ENCODE results near the gene TIMM22.
"Not testable (repeated sequence)": the region's sequence is repeated elsewhere in the genome, so short reads cannot be mapped to it uniquely, and the experiment has no call there.

Gene TIMM22

DNA sequence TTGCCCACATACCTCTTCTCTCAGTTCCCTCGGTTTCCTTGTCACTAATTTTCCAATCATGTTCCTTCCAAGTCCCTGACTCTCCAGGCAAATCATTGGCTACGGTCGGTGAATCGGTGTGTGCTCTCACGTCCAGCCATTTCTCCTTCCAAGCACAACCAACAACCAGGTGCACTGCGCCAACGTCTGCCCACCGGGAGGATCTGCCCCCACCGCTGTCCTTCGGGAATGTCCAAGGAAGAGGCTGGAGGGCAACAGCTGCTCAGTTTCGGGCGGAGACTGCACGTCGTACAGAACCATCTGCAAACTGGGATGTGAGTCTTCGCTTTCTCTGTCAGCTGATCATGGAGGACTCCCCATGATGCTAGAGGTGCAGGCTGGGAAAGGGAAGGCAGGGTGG is 9.0 kb upstream of the TIMM22 start:
- no peaks in the 10 kb centered on the region for H3K36me3 ChIP-seq (ENCODE audit: control insufficient read depth, low read depth, low read length)
- no peak overlapping the region for H3K27ac ChIP-seq (ENCODE audit: low read length)
- H3K27me3 ChIP-seq (ENCODE audit: control insufficient read depth, insufficient read depth, low read length) = no peaks in the 10 kb centered on the region
- no peaks in the 10 kb centered on the region for H3K9me3 ChIP-seq (ENCODE audit: control insufficient read depth, low read depth, low read length)
- no peaks in the 10 kb centered on the region for H3K4me1 ChIP-seq (ENCODE audit: control insufficient read depth, low read depth, low read length)
- no peak overlapping the region for H3K4me3 ChIP-seq (ENCODE audit: low read length)
- H3K9ac ChIP-seq (ENCODE audit: low read length) = no peak overlapping the region

GRCh38 chr17:988561-988960 is 8.4 kb upstream of the TIMM22 start:
- H3K9ac ChIP-seq (ENCODE audit: low read length) = no peak overlapping the region
- no peaks in the 10 kb centered on the region for H3K9me3 ChIP-seq (ENCODE audit: control insufficient read depth, low read depth, low read length)
- H3K27ac ChIP-seq (ENCODE audit: low read length) = no peak overlapping the region

GRCh38 chr17:992933-993332 is 4.0 kb upstream of the TIMM22 start:
- peaks cover 4% of the 10 kb centered on the region for H3K27me3 ChIP-seq (ENCODE audit: control insufficient read depth, insufficient read depth, low read length)
- H3K36me3 ChIP-seq (ENCODE audit: control insufficient read depth, low read depth, low read length) = no peaks in the 10 kb centered on the region
- H3K4me1 ChIP-seq (ENCODE audit: control insufficient read depth, low read depth, low read length) = no peaks in the 10 kb centered on the region
- no peak overlapping the region for H3K9ac ChIP-seq (ENCODE audit: low read length)
- H3K4me3 ChIP-seq (ENCODE audit: low read length) = no peak overlapping the region
- H3K27ac ChIP-seq (ENCODE audit: low read length) = no peak overlapping the region
- no peaks in the 10 kb centered on the region for H3K9me3 ChIP-seq (ENCODE audit: control insufficient read depth, low read depth, low read length)

More at GRCh38 chr17:988561-988960, 8.4 kb upstream of the TIMM22 start:
- Histone ChIP-seq H3K4me3 (ENCODE audit: low read length) (no peak overlapping the region), H3K36me3 (ENCODE audit: control insufficient read depth, low read depth, low read length) (no peaks in the 10 kb centered on the region), H3K27me3 (ENCODE audit: control insufficient read depth, insufficient read depth, low read length) (no peaks in the 10 kb centered on the region), H3K4me1 (ENCODE audit: control insufficient read depth, low read depth, low read length) (no peaks in the 10 kb centered on the region)

- H3K27ac ChIP-seq (ENCODE audit: low read length); H3K9me3 ChIP-seq (ENCODE audit: control insufficient read depth, low read depth, low read length); H3K4me3 ChIP-seq (ENCODE audit: low read length); H3K36me3 ChIP-seq (ENCODE audit: control insufficient read depth, low read depth, low read length); H3K4me1 ChIP-seq (ENCODE audit: control insufficient read depth, low read depth, low read length); H3K9ac ChIP-seq (ENCODE audit: low read length); H3K27me3 ChIP-seq (ENCODE audit: control insufficient read depth, insufficient read depth, low read length): not testable (repeated sequence)
Measured at GRCh38 chr17:995324-995723, 1.6 kb upstream of the TIMM22 start.

DNA sequence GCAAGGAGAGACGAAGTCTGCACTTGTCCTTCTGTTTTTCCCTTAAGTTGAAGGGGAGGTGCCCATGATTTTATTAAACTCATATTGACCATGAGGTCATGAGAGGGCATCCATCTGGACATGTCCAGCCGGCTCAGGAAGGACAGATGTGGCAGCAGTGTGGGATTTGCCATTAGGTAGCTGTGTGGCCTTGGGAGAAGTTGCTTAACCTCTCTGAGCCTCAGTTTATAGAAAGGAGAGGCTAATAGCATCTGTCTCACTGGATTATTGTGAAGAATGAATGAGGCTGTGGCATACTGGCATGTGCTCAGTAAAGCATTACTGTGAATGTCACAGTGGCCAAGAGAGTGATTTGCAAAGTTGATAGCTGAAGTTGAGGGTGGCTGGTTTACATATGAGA is 1.2 kb downstream of the TIMM22 start:
- Histone ChIP-seq H3K27me3 (ENCODE audit: control insufficient read depth, insufficient read depth, low read length) (peaks cover 4% of the 10 kb centered on the region), H3K9ac (ENCODE audit: low read length) (no peak overlapping the region), H3K4me1 (ENCODE audit: control insufficient read depth, low read depth, low read length) (no peaks in the 10 kb centered on the region), H3K4me3 (ENCODE audit: low read length) (peak overlapping the region; percentile 98), H3K27ac (ENCODE audit: low read length) (no peak overlapping the region), H3K9me3 (ENCODE audit: control insufficient read depth, low read depth, low read length) (no peaks in the 10 kb centered on the region), H3K36me3 (ENCODE audit: control insufficient read depth, low read depth, low read length) (peaks cover 23% of the 10 kb centered on the region)

DNA sequence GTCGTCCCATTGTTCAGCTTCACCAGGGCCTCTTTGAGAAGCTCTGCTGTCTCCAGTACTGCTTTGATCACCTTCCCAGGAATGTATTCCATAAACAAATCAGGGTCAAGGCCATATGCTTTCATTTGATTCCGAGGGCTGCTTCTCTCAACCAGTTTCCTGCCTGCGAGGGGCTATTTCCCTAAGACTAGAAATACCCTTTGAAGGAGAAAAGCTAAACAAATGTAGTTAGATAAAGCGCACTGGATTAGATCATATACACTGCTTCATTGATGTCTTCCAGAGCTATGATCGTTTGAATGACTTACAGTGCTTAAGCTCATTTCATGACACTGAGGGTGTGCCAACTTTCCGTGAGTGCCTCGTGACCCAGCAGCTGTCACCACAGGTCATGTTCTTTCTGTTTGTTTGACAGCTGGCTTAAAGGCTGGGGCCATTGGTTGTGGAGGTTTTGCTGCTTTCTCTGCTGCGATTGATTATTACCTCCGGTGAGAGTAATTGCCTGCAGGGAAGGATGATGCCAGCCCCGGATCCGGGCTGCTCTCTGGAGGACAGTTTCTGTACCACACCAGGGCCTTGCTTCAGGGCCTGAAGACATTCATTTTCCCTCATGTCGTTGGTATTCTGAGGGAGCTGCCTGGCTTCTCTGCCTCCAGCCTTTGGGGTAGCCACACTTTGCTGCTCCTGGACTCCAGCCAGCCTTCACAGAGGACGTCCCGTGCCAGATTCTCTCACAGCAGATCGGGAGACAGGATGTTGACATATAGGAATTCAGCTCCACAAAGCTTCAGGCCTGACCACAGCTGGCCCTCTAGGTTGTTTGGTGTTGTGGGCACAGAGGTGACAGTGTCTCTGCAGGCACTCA is 3.9 kb downstream of the TIMM22 start:
- Histone ChIP-seq H3K9ac (ENCODE audit: low read length) (no peak overlapping the region), H3K9me3 (ENCODE audit: control insufficient read depth, low read depth, low read length) (no peaks in the 10 kb centered on the region), H3K4me1 (ENCODE audit: control insufficient read depth, low read depth, low read length) (no peaks in the 10 kb centered on the region), H3K27ac (ENCODE audit: low read length) (no peak overlapping the region), H3K36me3 (ENCODE audit: control insufficient read depth, low read depth, low read length) (peaks cover 26% of the 10 kb centered on the region), H3K4me3 (ENCODE audit: low read length) (no peak overlapping the region), H3K27me3 (ENCODE audit: control insufficient read depth, insufficient read depth, low read length) (peaks cover 3% of the 10 kb centered on the region)

DNA sequence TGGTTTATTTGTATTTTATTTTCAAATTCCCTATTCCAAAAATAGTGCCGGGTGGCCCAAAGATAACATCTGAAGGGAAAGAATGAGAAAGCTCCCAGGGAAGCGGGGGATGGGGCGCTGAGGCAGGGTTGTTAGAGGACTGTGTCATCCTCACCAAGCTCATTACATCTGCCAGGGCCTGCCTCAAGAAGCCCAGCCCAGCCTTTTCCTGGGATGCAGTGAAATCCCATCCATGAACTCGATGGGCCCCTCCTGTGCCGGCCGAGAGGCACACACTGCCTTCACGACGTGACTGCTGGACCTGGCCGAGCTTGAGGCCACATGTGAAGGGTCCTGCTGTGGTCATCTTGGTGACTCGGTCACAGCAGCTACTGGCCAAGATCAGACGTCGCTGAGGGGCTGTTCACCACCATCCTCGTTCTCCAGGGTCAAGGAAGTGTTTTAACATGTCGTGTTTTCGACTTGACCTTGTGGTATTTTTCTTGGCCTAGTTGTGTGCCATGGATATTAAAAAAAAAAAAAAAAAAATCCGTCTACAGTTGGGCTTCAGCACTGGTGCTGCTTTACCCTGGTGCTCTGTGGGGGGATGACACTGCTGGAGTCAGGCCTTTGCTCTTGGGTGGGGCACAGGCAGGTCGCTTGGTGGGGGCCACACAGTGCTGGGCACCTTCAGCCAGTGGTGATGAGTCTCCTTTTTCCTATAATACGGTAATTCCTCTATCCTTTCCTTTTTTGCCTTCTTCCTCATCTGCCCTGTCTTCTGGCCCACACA is 4.9 kb downstream of the TIMM22 start:
- peaks cover 26% of the 10 kb centered on the region for H3K36me3 ChIP-seq (ENCODE audit: control insufficient read depth, low read depth, low read length)
- H3K4me3 ChIP-seq (ENCODE audit: low read length) = no peak overlapping the region
- H3K27ac ChIP-seq (ENCODE audit: low read length) = no peak overlapping the region
- no peaks in the 10 kb centered on the region for H3K4me1 ChIP-seq (ENCODE audit: control insufficient read depth, low read depth, low read length)
- no peak overlapping the region for H3K9ac ChIP-seq (ENCODE audit: low read length)
- H3K27me3 ChIP-seq (ENCODE audit: control insufficient read depth, insufficient read depth, low read length) = no peaks in the 10 kb centered on the region
- no peaks in the 10 kb centered on the region for H3K9me3 ChIP-seq (ENCODE audit: control insufficient read depth, low read depth, low read length)

- no peaks in the 10 kb centered on the region for H3K4me1 ChIP-seq (ENCODE audit: control insufficient read depth, low read depth, low read length)
- H3K36me3 ChIP-seq (ENCODE audit: control insufficient read depth, low read depth, low read length) = peaks cover 29% of the 10 kb centered on the region
- H3K4me3 ChIP-seq (ENCODE audit: low read length) = no peak overlapping the region
- H3K9ac ChIP-seq (ENCODE audit: low read length) = no peak overlapping the region
- no peaks in the 10 kb centered on the region for H3K9me3 ChIP-seq (ENCODE audit: control insufficient read depth, low read depth, low read length)
- H3K27ac ChIP-seq (ENCODE audit: low read length) = no peak overlapping the region
- H3K27me3 ChIP-seq (ENCODE audit: control insufficient read depth, insufficient read depth, low read length) = no peaks in the 10 kb centered on the region
Measured at GRCh38 chr17:1002412-1002753, 5.5 kb downstream of the TIMM22 start.

DNA sequence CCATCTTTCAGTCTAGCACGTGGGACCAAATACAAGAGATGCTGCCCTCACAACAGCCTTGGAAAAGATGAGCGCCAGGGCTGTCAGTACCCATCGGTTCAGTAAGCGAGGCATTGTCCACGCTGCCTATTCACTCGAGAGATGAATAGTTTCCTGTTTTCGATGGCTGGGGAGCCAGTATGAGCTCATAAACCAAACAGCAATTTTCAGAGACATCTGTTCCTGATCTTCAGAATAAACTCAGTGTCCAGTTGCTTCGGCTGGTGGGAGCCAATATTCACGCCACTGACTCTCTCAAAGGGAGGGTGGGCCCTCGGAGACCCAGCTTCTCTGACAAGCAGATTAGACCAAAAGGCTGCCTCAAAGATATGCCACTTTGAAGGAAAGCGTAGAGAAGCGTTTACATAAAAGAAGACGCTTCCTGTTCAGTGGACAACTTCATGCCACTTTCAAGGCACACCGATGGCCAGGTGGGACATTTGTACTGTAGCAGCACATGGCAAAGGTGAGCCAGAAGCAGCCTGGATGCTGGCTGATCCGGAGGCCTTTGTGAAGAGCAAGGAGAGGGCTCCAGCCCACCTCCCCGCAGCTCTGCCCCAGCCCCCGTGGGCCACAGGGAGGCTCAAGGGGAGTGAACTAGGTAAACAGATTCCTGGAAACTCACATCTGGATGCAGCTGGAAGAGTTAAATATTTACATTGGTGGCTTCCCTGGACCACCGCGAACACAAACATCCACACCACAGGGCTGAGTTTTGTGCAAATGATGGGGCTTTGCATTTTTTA is 6.0 kb downstream of the TIMM22 start:
- H3K27ac ChIP-seq (ENCODE audit: low read length) = no peak overlapping the region
- peaks cover 31% of the 10 kb centered on the region for H3K36me3 ChIP-seq (ENCODE audit: control insufficient read depth, low read depth, low read length)
- H3K9me3 ChIP-seq (ENCODE audit: control insufficient read depth, low read depth, low read length) = no peaks in the 10 kb centered on the region
- no peak overlapping the region for H3K4me3 ChIP-seq (ENCODE audit: low read length)
- H3K27me3 ChIP-seq (ENCODE audit: control insufficient read depth, insufficient read depth, low read length) = no peaks in the 10 kb centered on the region
- H3K4me1 ChIP-seq (ENCODE audit: control insufficient read depth, low read depth, low read length) = no peaks in the 10 kb centered on the region
- H3K9ac ChIP-seq (ENCODE audit: low read length) = no peak overlapping the region

DNA sequence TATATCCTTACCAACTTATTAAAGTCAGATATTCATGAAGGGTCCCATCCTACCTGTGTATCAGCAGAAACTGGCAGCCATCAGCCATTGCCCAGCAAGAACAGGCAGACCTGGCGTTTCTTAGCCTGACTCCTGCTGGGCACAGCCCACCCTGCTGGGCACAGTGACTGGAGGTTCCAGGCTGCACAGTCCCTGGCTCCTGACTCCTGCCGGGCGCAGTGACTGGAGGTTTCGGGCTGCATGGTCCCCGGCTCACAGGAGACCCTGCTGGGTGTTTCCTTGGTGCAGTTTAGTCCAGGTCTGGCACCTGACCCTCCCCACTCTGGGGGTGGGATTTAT is 6.7 kb downstream of the TIMM22 start:
- Histone ChIP-seq H3K36me3 (ENCODE audit: control insufficient read depth, low read depth, low read length) (peaks cover 31% of the 10 kb centered on the region), H3K4me1 (ENCODE audit: control insufficient read depth, low read depth, low read length) (no peaks in the 10 kb centered on the region), H3K9ac (ENCODE audit: low read length) (no peak overlapping the region), H3K9me3 (ENCODE audit: control insufficient read depth, low read depth, low read length) (no peaks in the 10 kb centered on the region), H3K27ac (ENCODE audit: low read length) (no peak overlapping the region), H3K4me3 (ENCODE audit: low read length) (no peak overlapping the region), H3K27me3 (ENCODE audit: control insufficient read depth, insufficient read depth, low read length) (no peaks in the 10 kb centered on the region)

DNA sequence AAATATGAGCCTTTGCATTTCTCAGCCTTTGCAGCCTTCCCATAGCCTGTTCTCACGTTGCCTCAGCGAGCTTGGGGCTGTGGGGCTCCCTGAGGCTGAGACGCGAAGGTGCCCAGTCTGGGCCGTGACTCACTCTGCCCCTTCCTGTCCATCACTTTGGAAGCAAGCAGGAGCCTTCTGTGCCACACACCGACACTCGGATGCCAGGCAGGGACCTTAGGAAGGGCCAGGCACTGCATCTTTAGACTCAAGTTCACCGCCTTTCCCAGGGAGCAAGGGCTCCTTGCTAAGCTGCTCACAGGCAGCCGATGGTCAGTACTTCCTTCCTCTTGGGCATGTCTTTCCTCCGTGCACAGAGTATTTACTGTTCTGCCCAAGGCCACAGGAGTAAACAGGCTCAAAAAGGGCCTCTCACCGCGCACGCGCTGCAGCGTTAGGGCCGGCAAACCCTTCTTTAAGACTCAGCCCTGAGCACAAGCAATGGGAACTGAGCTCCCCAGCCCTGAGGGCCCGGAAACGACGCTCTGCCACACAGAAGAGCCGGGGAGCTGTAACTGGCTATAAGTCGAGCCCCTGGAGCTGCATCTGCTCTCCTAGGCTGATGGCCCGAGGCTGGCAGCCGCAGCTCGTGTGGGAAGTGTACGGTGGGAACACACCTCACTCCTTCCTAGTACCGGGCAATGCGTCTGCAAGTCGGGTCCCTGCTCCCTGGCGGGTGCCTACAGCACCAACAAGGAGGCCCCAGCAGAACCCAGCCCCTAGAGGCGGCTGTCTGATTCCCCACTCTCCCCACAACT is 7.2 kb downstream of the TIMM22 start:
- no peak overlapping the region for H3K9ac ChIP-seq (ENCODE audit: low read length)
- no peaks in the 10 kb centered on the region for H3K9me3 ChIP-seq (ENCODE audit: control insufficient read depth, low read depth, low read length)
- H3K4me1 ChIP-seq (ENCODE audit: control insufficient read depth, low read depth, low read length) = no peaks in the 10 kb centered on the region
- no peak overlapping the region for H3K4me3 ChIP-seq (ENCODE audit: low read length)
- H3K27ac ChIP-seq (ENCODE audit: low read length) = no peak overlapping the region
- peaks cover 31% of the 10 kb centered on the region for H3K36me3 ChIP-seq (ENCODE audit: control insufficient read depth, low read depth, low read length)
- H3K27me3 ChIP-seq (ENCODE audit: control insufficient read depth, insufficient read depth, low read length) = no peaks in the 10 kb centered on the region
